GM19452 (cell line): ENCODE data around the gene TRIM3.

Experiments
- ATAC-seq: cut with Tn5 transposase; IDR thresholded peaks from one replicate; pipeline ENCODE4 v1.9.1; 2021; ENCODE audit not compliant: unreplicated experiment

Gene TRIM3

DNA sequence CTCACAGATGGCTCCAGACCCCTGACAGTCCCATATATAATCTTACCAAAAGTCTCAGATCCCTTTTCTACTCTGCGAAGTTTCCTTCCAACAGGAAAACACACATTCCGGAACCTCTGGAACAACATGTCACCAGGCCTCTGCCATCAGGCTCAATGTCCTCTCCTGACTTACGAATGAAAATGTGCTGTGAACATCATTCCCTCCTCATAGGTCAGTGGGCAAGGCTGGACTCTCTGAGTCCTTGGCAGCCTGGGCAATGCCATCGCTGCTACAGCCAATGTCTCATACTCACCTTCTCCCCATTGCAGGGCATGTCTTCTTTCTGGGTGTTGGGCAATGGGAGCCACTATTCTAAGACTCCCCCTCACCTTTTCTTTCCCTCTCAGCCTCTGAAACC, 31.3 kb downstream of the TRIM3 start:
- ATAC-seq = no peak

GRCh38 chr11:6440906-6441358, 32.8 kb downstream of the TRIM3 start, which contains the start of gene HPX:
HPX (minus strand) TSS chr11:6440987; CDS start chr11:6440963, 24 bp downstream.
- ATAC-seq = no peak

GRCh38 chr11:6438979-6439571, 34.7 kb downstream of the TRIM3 start:
- ATAC-seq = no peak

DNA sequence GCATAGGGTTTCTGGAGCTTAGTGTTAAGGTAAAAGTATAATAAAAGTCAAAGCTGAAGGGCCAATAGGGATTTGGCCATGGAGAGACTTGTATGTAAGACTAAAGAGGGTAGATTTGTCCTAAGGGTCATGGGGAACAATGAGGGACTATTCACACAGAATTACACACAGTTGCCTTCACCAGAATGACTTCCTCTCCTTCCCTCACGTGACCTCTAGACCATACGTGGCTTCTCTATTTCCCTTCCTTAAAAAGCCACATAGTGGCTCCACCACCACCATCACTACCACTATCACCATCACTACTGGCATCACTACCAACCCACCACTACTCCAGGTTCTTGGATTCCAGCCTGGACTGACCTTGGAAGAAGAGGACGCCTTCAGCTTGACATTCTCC, 35.7 kb downstream of the TRIM3 start:
- no peak for ATAC-seq

- ATAC-seq = no peak
These were observed 36.3 kb downstream of the TRIM3 start for GRCh38 chr11:6437423-6437822.

DNA sequence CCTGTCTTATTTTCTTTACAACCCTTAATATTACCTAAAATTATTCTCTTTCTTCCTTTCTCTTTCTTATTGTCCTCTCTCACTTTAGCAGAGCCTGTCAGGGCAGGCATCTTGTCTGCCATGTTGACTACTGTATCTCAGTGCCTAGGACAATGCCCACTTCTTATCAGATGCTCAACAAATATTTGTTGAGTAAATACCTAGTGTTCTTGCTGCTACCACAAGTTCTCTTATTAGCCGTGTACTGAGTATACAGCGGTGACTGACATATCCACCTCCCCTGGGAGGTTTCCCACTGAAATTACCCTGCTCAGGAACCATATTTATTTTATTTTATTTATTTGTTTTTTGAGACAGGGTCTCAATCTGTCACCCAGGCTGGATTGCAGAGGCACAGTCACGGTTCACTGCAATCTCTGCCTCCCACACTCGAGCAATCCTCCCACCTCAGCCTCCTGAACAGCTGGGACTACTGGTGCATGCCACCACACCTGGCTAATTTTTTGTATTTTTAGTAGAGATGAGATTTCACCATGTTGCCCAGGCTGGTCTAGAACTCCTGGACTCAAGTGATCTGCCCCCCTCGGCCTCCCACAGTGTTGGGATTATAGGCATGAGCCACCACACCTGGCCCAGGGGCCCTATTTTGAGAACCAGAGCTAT, 39.6 kb downstream of the TRIM3 start:
- no peak for ATAC-seq

- no peak for ATAC-seq
These were observed 41.9 kb downstream of the TRIM3 start for GRCh38 chr11:6431861-6432260.

GRCh38 chr11:6427516-6427915, 46.2 kb downstream of the TRIM3 start:
- no peak for ATAC-seq

- ATAC-seq = no peak
These were observed 53.1 kb downstream of the TRIM3 start for GRCh38 chr11:6420677-6421076.

DNA sequence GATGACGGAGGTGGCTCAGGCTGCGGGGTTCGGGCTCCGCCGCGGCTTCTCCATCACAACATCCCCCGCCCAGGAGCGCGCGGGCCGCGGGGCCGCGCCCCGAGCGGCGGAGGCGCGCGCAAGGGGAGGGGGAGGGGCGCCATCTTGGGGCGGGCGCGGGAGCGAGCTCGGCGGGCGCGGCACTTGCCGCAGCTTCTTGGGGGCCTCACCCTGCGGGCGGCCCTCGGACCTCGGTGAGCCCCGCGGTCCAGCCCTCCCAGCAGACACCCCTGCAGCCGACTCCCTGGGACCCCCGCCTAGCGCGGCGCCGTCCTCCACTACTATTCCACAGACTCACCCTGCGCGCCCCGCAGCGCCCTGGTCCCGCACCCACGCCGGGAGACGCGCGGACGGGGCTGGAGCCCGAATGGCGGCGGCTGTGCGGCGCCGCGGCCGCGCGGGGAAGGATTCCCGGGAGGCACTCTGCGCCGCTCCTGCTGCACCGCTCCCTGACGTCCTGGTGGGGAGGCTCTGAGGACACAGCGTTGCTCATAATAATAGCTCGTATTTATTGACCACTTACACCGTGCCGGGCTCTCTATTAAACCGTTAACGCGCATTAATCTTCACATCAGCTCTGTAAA, 54.6 kb downstream of the TRIM3 start, which contains the start of gene APBB1:
Gene APBB1 (minus strand): TSS at position 86 of the 623 bp plus-strand sequence. CDS start 7,747 bp downstream, outside the sequence.
- ATAC-seq = peak; percentile 41

GRCh38 chr11:6418557-6419008, 55.2 kb downstream of the TRIM3 start:
- no peak for ATAC-seq

GRCh38 chr11:6417907-6418556, 55.7 kb downstream of the TRIM3 start:
- ATAC-seq = no peak

- no peak for ATAC-seq
These were observed 57.9 kb downstream of the TRIM3 start for GRCh38 chr11:6415797-6416196.

DNA sequence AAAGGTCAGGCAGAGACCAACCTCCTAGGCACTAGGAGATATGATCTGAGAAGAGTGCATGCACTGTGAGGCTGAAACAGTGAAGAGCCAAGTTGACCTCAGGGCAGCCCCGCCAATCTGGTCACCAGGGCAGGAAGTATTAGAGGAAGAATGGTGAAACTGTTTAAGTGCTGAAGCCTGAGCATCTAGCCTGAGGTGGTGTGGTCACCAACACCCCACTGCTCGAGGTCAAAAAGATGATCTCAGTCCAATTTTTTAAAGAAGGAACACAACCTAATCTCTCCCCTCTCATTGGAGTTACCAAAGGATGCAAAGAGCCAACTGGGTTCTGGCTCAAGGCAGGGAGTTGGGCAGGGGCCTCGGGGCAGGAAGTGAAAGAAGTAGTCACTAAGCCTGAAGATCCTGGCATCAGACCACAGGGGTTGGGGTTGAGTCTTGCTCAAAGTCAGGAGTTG, 58.8 kb downstream of the TRIM3 start:
- peak; percentile 57 for ATAC-seq

GRCh38 chr11:6413791-6414201, 59.9 kb downstream of the TRIM3 start:
- ATAC-seq = no peak

DNA sequence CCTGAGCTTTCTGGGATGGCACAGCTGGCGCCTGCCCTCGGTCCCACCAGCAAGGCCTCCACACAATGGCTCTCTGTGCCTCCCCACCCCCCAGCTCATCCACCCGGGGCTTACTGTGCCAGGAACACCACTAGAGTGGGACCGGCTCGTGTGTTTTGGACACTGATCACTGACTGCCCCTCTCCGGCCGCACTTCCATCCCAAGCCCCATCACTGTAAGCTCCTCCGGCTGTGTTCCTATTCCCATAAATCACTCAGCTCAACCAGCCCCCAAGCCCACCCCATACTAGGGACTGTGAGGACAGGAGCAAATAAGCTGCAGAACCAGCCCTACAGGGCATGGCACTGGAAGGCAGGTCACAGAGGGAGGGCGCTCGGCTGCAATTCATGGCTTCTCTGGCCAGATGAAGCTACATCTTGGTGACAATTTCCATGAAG, 62.1 kb downstream of the TRIM3 start:
- no peak for ATAC-seq

- no peak for ATAC-seq
These were observed 62.9 kb downstream of the TRIM3 start for GRCh38 chr11:6410695-6411430.

- no peak for ATAC-seq
These were observed 67.4 kb downstream of the TRIM3 start for GRCh38 chr11:6406370-6406769.

DNA sequence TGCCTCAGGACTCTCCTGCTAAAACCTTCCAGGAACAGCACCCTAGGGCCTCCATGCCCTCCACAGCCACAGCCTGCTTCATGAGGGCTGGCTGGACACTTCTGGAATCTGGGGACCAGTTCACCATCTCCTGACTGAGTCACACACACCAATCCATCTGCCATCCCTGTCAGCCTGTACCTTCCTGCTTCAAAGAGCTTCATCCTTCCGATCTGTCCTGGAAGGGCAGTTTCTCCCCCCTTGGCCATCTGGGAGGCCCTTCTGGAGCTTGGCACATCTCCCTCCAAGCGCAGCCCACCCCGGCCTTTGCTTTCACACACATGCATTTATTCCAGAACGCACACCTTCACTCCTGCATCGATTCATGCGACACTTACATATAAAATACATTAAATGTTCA, 67.9 kb downstream of the TRIM3 start:
- ATAC-seq = no peak

- ATAC-seq = no peak
These were observed 68.6 kb downstream of the TRIM3 start for GRCh38 chr11:6405052-6405667.
